ENCODE data around the gene LPAR1.

LPAR1 gene

DNA sequence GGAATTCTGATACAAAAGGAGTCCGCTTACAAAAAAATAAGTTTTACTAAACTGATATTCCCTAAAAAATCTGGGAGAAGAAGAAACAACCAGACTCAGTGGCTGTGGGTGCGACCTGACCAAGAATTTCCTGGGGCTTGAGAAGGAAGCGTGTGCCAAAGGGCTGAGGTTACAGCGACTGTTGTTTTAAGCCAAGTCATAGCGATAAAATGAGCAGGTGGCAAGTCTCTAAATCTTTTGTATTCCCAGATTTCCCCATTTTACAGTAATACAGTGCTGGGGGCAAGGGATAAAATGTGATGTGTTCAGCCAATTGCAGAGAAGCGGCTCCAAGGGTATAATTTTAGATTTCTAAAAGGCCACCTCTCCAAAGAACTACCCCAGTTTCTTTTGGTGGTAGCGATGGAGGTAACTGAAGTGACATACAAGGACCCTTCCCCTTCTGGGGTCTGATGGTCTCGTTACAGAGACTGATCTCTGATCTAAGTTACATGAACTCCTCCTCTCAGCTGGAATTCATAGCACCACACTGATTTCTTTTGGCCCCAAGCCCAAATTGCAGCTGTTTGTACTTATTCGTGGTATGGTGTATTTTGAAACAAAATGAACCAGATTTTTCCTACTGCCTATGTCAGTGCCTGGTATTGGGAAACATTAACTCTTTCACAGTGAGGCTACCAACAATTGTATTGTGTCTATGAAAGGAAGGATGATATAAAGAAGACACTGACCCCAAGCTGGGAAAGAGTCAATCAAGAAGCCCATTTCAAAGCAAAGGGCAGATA lies 41.6 kb downstream of the LPAR1 start:
- no peak for DNase-seq

DNA sequence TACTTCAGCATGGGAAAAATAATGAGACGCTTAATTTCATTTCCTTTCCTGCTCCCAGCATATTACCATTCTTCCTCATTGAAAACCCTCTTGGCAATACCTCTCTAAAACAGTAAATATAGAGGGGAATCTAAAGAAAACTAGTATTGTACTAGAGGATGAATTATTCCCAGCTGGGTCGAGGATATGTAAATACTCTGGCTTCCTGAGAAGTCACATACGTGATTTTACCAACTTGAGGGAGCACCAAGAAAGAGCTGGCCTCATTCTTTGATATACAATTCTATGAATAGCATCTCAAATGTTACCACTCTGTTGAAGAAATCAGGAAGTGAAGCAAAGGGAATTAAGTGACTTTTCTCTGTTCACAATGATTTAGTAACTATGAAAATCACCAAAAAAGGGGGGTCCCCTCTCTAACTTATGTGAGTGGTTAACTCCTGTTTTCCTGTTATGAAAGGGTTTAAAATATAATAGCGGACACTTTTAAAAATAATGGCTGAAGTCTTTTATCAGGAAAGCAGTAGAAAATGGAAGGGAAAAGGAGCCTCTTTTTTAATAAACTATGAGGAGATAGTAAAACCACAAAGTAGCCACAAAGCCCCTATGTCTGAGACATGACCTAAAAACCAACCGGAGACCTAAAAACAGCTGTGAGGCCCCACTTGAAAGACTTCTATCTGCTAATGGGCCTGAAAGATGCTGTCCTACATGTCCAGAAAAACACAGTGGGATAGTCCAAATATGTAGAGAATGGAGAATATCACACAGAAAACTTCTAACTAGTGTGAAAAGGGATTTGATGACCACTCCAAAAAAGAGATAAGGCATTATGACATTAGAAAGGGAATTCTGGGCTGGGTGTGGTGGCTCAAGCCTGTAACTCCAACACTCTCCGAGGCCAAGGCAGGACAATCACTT lies 42.6 kb downstream of the LPAR1 start:
- DNase-seq: no peak

DNA sequence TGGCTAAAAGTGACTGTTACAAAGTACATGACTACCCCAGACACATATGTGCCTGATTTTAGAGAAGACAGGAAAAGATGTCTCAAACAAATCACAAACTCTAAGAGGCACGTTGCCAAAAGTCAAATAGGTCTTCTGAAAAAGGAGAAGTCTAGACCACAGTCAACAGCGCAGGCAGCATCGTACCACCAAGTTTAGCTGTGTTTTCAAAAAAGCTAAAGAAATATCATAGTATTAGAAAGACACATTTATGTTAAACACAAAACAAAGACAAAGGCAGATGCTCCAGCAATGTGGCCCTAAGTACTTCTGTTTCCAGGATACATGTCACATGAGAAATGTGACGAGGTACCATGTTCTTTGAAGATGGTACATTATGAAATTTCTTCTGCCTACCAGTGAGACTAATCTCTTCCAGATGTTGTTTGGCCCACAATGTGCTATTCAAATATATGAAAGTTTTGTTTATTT lies 43.5 kb downstream of the LPAR1 start:
- DNase-seq: no peak

- no peak for DNase-seq
These were observed 47.8 kb downstream of the LPAR1 start for GRCh38 chr9:110990481-110990880.

DNA sequence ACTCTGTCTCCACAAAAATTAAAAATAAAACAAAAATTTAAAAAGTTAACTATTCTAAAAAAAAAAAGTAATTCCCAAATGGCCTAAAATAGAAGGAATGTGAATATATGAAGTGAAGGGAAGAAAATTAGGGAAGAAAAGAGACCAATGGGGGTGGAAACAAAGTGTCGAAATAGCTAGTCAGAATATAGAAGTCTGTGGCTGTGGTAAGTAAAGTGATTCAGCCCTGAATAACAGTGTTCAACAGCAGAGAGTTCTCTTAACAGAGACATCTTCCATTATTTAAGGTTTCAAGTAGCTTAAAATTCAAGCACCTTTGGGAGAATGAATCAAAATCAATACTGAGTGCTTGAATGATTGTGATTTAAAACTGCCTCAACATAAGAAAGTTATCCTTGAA lies 51.7 kb downstream of the LPAR1 start:
- DNase-seq: no peak

- no peak for DNase-seq
These were observed 53.3 kb downstream of the LPAR1 start for GRCh38 chr9:110984890-110985437.

DNA sequence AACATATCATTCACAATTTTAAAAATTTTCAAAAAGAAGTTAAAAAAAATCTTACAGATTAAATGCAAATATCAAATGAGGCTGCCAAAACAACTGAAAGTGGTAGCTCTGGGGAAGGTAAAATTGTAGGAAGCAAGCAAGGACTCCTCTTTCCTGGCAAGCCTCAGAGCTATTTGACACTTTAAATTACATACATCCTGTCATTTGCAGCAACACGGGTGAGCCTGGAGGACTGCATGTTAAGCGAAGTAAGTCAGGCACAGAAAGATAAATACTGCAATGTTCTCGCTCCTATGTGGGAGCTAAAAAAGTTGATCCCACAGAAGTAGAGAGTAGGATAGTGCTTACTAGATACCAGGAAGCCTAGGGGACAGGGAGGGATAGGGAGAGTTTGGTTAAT lies 58.0 kb downstream of the LPAR1 start:
- no peak for DNase-seq

DNA sequence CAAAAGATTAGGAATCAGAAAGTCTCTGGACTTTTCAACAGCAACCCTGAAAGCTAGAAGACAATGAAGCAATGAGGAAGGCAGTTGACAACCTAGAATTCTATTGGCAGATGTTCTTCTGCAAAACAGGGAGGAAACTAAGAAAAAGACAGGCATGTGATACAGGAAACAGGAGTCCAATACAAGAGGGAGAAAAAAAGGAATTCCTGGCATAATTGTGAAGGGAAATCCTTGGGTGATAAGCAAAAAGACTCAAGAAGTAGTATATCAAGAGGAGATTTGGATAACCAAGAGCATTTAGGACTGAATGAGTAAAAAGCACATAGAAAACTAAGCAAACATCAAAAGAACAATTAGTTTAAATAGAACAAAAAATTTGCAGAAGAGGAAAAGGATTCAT lies 58.6 kb downstream of the LPAR1 start:
- no peak for DNase-seq

DNA sequence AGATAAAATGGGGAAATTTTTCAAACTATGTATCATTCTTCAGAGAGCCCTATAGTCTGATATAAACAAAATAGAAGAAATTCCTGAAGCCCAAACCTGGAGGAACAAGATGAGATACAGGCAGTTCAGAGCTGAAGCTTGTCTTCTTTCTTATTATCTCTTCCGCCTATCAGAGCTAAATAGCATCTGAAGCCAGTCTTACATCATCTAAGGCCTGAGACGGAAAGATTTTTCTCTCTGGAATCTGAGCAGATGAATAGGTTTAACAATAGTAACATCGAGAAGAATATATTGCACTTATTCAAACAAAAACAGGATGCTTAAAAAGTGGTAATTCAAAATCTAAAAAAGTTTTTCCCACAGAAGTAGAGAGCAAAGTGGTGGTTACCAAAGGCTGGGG lies 59.8 kb downstream of the LPAR1 start:
- no peak for DNase-seq

- no peak for DNase-seq
These were observed 61.0 kb downstream of the LPAR1 start for GRCh38 chr9:110977259-110977709.

- no peak for DNase-seq
These were observed 62.3 kb downstream of the LPAR1 start for GRCh38 chr9:110975969-110976368.

DNA sequence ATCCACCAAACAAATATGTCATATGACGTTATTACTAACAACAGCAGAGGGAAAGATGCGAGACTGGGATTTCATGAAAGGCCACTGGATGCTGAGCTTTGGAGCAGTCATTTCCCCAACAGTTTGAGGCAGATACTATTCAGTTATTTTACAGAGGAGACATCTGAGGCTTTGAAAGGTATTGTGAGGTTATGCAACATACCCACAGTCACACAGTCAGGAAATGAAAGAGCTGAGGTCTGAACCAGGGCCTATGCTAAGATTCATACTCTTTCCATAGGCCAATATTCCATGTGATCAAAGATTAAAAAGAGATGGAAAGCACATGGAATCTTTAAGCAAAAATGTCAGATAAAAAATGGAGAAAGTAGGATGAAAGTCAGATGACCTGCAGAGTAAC lies 63.0 kb downstream of the LPAR1 start:
- DNase-seq: no peak

DNA sequence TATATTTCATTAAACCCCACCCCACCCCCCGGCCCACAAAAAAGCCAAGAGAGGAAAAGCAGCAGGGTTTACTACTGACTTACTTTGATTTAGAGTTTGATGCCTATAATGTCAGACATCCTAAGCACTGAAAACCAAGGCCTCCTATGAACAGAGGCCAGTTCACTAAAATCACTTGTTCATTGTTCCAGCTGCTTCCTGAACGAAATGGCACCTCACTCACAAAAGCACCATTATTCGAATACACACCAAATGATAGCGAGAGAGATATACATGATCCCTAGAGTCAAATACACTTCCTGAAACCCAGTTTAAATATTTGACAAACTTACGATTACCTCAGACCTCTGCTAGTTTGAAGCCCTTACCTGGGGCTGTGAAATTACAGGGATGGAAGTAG lies 66.6 kb downstream of the LPAR1 start:
- no peak for DNase-seq

- DNase-seq: no peak
These were observed 67.0 kb downstream of the LPAR1 start for GRCh38 chr9:110971234-110971633.

DNA sequence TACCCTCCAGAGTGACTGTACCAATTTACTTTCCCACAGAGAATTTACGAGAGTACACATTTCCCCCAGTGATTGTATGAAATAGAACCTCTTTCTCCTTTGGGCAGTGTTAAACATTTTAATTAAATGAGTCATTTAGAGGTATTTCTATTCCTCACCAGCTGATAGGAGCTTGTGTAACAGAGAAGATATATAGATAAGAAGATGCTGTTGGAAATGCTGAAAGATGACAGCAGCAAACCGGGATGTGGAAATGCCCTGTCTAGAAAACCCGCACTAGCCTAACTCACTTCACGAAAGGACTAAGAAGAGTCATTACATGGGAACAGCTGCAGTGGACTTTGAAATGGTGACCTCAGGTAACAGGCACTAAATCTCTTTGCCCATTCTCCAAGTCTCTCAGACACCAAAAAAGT lies 68.3 kb downstream of the LPAR1 start:
- no peak for DNase-seq

DNA sequence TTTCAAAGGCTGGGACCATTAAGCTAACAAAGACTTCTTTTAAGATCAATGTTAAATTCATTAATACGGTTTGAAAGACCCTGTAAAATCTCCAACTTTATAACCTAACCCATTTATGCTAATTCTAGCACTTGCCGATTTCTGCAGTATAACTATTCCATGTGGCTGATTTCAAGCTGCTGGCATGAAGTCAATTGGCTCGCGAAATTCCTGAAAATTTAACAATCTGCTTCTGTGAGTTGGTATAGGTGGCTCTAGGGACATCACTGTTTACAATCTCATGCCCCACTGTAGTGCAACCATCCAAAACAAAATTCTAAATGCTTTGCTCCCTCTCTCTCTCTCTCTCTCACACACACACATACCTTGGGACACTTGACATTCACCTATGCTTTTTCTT lies 70.2 kb downstream of the LPAR1 start:
- no peak for DNase-seq

- no peak for DNase-seq
These were observed 71.1 kb downstream of the LPAR1 start for GRCh38 chr9:110967196-110967595.

- DNase-seq: no peak
These were observed 78.0 kb downstream of the LPAR1 start for GRCh38 chr9:110960288-110960687.

DNA sequence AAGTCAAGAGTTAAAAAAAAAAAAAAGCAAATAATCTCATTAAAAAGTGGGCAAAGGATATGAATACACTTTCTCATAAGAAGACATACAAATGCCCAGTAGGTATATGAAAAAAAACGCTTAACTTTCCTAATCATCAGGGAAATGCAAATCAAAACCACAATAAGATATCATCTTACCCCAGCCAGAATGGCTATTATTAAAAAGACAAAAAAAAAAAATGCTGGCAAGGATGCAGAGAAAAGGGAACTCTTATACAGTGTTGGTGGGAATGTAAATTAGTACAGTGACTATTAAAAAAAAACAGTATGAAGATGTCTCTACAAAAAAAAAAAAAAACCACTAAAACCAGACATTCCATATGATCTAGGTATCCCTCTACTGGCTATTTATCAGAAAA lies 79.4 kb downstream of the LPAR1 start:
- DNase-seq: no peak

DNA sequence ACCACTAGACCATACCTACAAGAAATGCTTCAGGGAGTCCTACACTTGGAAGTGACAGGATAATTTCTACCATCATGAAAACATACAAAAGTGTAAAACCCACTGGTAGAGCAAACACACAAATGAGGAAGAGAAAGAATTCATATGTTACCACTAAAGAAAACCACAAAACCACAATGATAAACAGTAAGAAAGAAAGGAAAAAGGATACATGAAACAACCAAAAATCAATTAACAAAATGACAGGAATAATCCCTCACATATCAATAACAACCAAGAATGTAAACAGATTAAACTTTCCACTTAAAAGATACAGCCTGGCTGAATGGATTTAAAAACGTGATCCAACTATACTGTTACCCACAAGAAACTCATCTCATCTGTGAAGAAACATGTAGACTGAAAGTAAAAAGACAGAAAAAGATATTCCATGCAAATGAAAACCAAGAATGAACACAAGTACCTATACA lies 83.4 kb downstream of the LPAR1 start:
- DNase-seq: no peak

DNA sequence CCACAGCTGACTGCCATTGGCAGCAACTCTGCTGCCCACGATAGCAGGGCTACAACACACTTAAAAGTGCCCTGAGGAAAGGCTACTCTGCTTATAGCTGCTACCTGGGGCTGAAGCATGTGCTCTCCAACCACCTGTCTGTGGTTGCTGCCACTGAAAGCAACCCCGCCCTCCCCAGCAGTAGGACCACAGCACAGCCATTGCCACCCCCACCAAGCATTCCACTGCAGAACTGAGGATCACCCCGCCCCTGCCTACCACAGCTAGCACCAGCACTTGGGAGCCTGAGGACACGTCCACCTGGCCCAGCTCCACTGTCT lies 85.8 kb downstream of the LPAR1 start:
- DNase-seq: no peak

- no peak for DNase-seq
These were observed 86.3 kb downstream of the LPAR1 start for GRCh38 chr9:110951805-110952539.

DNA sequence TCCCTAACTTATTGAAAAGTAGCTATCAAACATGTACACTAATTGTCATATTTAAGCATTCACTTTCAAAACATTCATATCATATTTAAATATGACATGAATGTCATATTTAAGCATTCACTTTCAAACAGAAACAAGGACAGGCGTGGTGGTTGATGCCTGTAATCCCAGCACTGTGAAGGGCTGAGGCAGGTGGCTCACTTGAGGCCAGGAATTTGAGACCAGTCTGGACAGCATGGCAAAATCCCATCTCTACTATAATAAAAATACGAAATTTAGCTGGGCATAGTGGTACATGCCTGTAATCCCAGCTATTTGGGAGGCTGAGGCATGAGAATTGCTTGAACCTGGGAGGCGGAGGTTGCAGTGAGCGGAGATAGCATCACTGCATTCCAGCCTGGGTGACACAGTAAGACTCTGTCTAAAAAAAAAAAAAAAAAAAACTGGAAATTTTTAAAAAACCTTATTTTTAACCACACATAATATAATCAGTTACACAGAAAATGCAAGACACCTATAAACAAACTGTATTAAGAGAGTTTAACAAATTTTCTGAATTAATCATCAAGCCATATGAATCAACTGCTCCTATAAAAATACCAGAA lies 88.1 kb downstream of the LPAR1 start:
- DNase-seq: no peak

All from NCI-H187 treated with DMSO at 0.1 percent for 48 hours (cell line).